Effector memory CD4-positive, alpha-beta T cell (primary cell): ENCODE measurements around the gene PCDHGA1.

Experiments used
- DNase-seq, 3 donors: peaks; one replicate each; pipeline ENCODE4 v3.0.0-alpha.2; 2020
- H3K27ac ChIP-seq: 2 replicates; pipeline ENCODE4 v1.7.0; 2013; ENCODE audit warnings: mild to moderate bottlenecking, low read length, moderate library complexity; ENCODE audit not compliant: insufficient read depth, poor library complexity, severe bottlenecking
- H3K27me3 ChIP-seq: replicated peaks from 2 replicates; pipeline ENCODE4 v1.7.0; 2013; ENCODE audit warnings: mild to moderate bottlenecking, low read length; ENCODE audit not compliant: insufficient read depth, control insufficient read depth, poor library complexity, severe bottlenecking
- H3K36me3 ChIP-seq: 2 replicates; pipeline ENCODE4 v1.7.0; 2013; ENCODE audit warnings: mild to moderate bottlenecking, low read length, moderate library complexity; ENCODE audit not compliant: control insufficient read depth, insufficient read depth
- H3K4me1 ChIP-seq: 2 replicates; pipeline ENCODE4 v1.7.0; 2013; ENCODE audit warnings: low read length, mild to moderate bottlenecking; ENCODE audit not compliant: control insufficient read depth, insufficient read depth, poor library complexity, severe bottlenecking
- H3K4me3 ChIP-seq: 2 replicates; pipeline ENCODE4 v1.7.0; 2013; ENCODE audit warnings: low read length, low read depth, mild to moderate bottlenecking; ENCODE audit not compliant: insufficient read depth, poor library complexity, severe bottlenecking
- H3K9me3 ChIP-seq: 2 replicates; pipeline ENCODE4 v1.7.0; 2013; ENCODE audit warnings: mild to moderate bottlenecking, low read length, moderate library complexity; ENCODE audit not compliant: control insufficient read depth

Gene PCDHGA1

GRCh38 chr5:141512911-141513626 is 182.8 kb downstream of the PCDHGA1 start:
- Histone ChIP-seq H3K27me3 (no peaks in the 10 kb centered on the region), H3K4me1 (peaks cover 22% of the 10 kb centered on the region), H3K9me3 (no peaks in the 10 kb centered on the region), H3K27ac (no peak overlapping the region), H3K36me3 (peaks cover 30% of the 10 kb centered on the region), H3K4me3 (peak overlapping the region; percentile 56)
- DNase-seq = no peak

GRCh38 chr5:141513627-141514329 is 183.5 kb downstream of the PCDHGA1 start:
- no peaks in the 10 kb centered on the region for H3K27me3 ChIP-seq
- peaks cover 22% of the 10 kb centered on the region for H3K4me1 ChIP-seq
- H3K36me3 ChIP-seq = peaks cover 37% of the 10 kb centered on the region
- peak overlapping the region; percentile 56 for H3K4me3 ChIP-seq
- H3K27ac ChIP-seq = no peak overlapping the region
- DNase-seq = no peak
- no peaks in the 10 kb centered on the region for H3K9me3 ChIP-seq

GRCh38 chr5:141514330-141515133 is 184.2 kb downstream of the PCDHGA1 start:
- Histone ChIP-seq H3K36me3 (peaks cover 45% of the 10 kb centered on the region), H3K4me1 (peaks cover 22% of the 10 kb centered on the region), H3K27me3 (no peaks in the 10 kb centered on the region), H3K27ac (no peak overlapping the region), H3K9me3 (no peaks in the 10 kb centered on the region), H3K4me3 (no peak overlapping the region)
- DNase-seq = no peak

GRCh38 chr5:141515141-141515540 is 184.8 kb downstream of the PCDHGA1 start:
- Histone ChIP-seq H3K4me1 (peaks cover 22% of the 10 kb centered on the region), H3K9me3 (no peaks in the 10 kb centered on the region), H3K4me3 (no peak overlapping the region), H3K27me3 (no peaks in the 10 kb centered on the region), H3K36me3 (peaks cover 50% of the 10 kb centered on the region), H3K27ac (no peak overlapping the region)
- no peak for DNase-seq

GRCh38 chr5:141515946-141516671 is 185.8 kb downstream of the PCDHGA1 start:
- Histone ChIP-seq H3K9me3 (no peaks in the 10 kb centered on the region), H3K4me1 (peaks cover 22% of the 10 kb centered on the region), H3K27ac (no peak overlapping the region), H3K36me3 (peaks cover 58% of the 10 kb centered on the region), H3K27me3 (no peaks in the 10 kb centered on the region), H3K4me3 (no peak overlapping the region)
- no peak for DNase-seq

GRCh38 chr5:141516672-141517025 is 186.3 kb downstream of the PCDHGA1 start:
- H3K36me3 ChIP-seq = peaks cover 64% of the 10 kb centered on the region
- no peak overlapping the region for H3K27ac ChIP-seq
- DNase-seq = no peak
- H3K9me3 ChIP-seq = no peaks in the 10 kb centered on the region
- no peaks in the 10 kb centered on the region for H3K27me3 ChIP-seq
- H3K4me1 ChIP-seq = peaks cover 22% of the 10 kb centered on the region
- no peak overlapping the region for H3K4me3 ChIP-seq

GRCh38 chr5:141517312-141517711 is 187.0 kb downstream of the PCDHGA1 start:
- H3K4me1 ChIP-seq = peaks cover 20% of the 10 kb centered on the region
- no peak overlapping the region for H3K27ac ChIP-seq
- H3K9me3 ChIP-seq = no peaks in the 10 kb centered on the region
- peaks cover 70% of the 10 kb centered on the region for H3K36me3 ChIP-seq
- no peaks in the 10 kb centered on the region for H3K27me3 ChIP-seq
- H3K4me3 ChIP-seq = no peak overlapping the region
- DNase-seq = no peak

- Histone ChIP-seq H3K27ac (no peak overlapping the region), H3K9me3 (no peaks in the 10 kb centered on the region), H3K4me3 (no peak overlapping the region), H3K27me3 (no peaks in the 10 kb centered on the region), H3K4me1 (peaks cover 16% of the 10 kb centered on the region), H3K36me3 (peaks cover 78% of the 10 kb centered on the region)
- DNase-seq = no peak
Measured at GRCh38 chr5:141517880-141518617, 187.7 kb downstream of the PCDHGA1 start.

- H3K27me3 ChIP-seq = no peaks in the 10 kb centered on the region
- DNase-seq = no peak
- peaks cover 83% of the 10 kb centered on the region for H3K36me3 ChIP-seq
- no peaks in the 10 kb centered on the region for H3K9me3 ChIP-seq
- peaks cover 10% of the 10 kb centered on the region for H3K4me1 ChIP-seq
- no peak overlapping the region for H3K4me3 ChIP-seq
- H3K27ac ChIP-seq = no peak overlapping the region
Measured at GRCh38 chr5:141518618-141519015, 188.3 kb downstream of the PCDHGA1 start.
